Right lobe of liver (tissue), 6 donors: ENCODE measurements around the gene NBEA. TPM values are rescaled to one million over a fixed set of nuclear protein-coding genes. Genes with fewer than 3 reads are reported as not detected.

Experiments used
- ATAC-seq, 4 donors: fragments of 200-7000 bp; cut with Tn5 transposase; one replicate each; pipeline ENCODE4 v1.9.1; 2020; ENCODE audit warnings: mild to moderate bottlenecking in 4 of 4, moderate library complexity in 4 of 4
- DNase-seq, 3 donors: peaks; one replicate each; pipeline ENCODE4 v3.0.0-alpha.2; 2020
- H3K27ac ChIP-seq, 3 donors: fragments of 200-600 bp; one replicate each; pipeline ENCODE4 v1.8.0; 2022
- H3K27me3 ChIP-seq, 2 donors: fragments of 200-600 bp; one replicate each; pipeline ENCODE4 v1.8.0; 2022
- H3K36me3 ChIP-seq, 4 donors: fragments of 200-600 bp; sonication (generic) in 1 of 4; one replicate each; pipeline versions ENCODE4 v1.5.1 to v1.8.0; 2017 to 2022; ENCODE audit warnings: control low read depth in 1 of 4
- H3K4me1 ChIP-seq, 4 donors: fragments of 200-600 bp; sonication (generic) in 1 of 4; one replicate each; pipeline versions ENCODE4 v1.5.1 to v1.8.0; 2017 to 2022; ENCODE audit warnings: control low read depth in 1 of 4
- H3K4me3 ChIP-seq, 3 donors: fragments of 200-600 bp; one replicate each; pipeline ENCODE4 v1.8.0; 2022
- H3K9me3 ChIP-seq, 4 donors: fragments of 200-600 bp; sonication (generic) in 1 of 4; one replicate each; pipeline versions ENCODE4 v1.5.1 to v1.8.0; 2017 to 2022; ENCODE audit warnings: control low read depth in 1 of 4
- POLR2A ChIP-seq: fragments of 450-650 bp; IDR thresholded peaks from one replicate; pipeline ENCODE4 v1.6.1; 2017; ENCODE audit warnings: antibody characterized with exemption, mild to moderate bottlenecking
- WGBS: methylation state at CpG from one replicate; pipeline ENCODE4 v1.1.6; 2018; ENCODE audit warnings: low coverage, low lambda C conversion rate; ENCODE audit not compliant: insufficient coverage; ENCODE audit errors: missing lambda C conversion rate; 5-methylcytosine and 5-hydroxymethylcytosine counted together
- intact Hi-C, 2 donors: fragments of 100-400 bp; cut with DNase I; formaldehyde crosslinking; loops; one replicate each; pipeline versions ENCODE4 v1.11.2 to v1.14.1; 2022
- long read RNA-seq: library from polyadenylated mRNA; unstranded; transcript quantifications from one replicate; pipeline ENCODE4 v2.0.0, GENCODE V29; 2019
- total RNA-seq, 6 experiments: library from RNA; depleted of rRNA in 2 of 6; stranded (reverse); fragments of >200 nt in 2 of 6; fragmentation: NEBNext Ultra II Directional in 3 of 6; extraction: Animal tissue kit (Norgen Biotek cat#: 25700) in 3 of 6; gene quantifications; one replicate each; pipeline versions ENCODE4 v1.1.0 to v1.2.4, GENCODE V29; 2016 to 2023
- TF ChIP-seq, protein P1 (sequence below), 4 donors: fragments of 200-600 bp in 3 of 4; fragments of 450-650 bp in 1 of 4; IDR thresholded peaks; one replicate each; pipeline versions ENCODE4 v1.5.1 to v1.8.0; 2016 to 2022; ENCODE audit warnings: antibody characterized with exemption in 4 of 4, mild to moderate bottlenecking in 2 of 4
- donor health status: DM: no; HTN: yes; CAD: no.
- donor health status: DM: no; HTN: no; CAD: no.
- donor health status: DM: no; HTN: no; CAD: no.
- donor health status: DM: no; HTN: yes; CAD: no.
- donor health status: DM: no; HTN: yes; CAD: no.

NBEA gene, protein sequence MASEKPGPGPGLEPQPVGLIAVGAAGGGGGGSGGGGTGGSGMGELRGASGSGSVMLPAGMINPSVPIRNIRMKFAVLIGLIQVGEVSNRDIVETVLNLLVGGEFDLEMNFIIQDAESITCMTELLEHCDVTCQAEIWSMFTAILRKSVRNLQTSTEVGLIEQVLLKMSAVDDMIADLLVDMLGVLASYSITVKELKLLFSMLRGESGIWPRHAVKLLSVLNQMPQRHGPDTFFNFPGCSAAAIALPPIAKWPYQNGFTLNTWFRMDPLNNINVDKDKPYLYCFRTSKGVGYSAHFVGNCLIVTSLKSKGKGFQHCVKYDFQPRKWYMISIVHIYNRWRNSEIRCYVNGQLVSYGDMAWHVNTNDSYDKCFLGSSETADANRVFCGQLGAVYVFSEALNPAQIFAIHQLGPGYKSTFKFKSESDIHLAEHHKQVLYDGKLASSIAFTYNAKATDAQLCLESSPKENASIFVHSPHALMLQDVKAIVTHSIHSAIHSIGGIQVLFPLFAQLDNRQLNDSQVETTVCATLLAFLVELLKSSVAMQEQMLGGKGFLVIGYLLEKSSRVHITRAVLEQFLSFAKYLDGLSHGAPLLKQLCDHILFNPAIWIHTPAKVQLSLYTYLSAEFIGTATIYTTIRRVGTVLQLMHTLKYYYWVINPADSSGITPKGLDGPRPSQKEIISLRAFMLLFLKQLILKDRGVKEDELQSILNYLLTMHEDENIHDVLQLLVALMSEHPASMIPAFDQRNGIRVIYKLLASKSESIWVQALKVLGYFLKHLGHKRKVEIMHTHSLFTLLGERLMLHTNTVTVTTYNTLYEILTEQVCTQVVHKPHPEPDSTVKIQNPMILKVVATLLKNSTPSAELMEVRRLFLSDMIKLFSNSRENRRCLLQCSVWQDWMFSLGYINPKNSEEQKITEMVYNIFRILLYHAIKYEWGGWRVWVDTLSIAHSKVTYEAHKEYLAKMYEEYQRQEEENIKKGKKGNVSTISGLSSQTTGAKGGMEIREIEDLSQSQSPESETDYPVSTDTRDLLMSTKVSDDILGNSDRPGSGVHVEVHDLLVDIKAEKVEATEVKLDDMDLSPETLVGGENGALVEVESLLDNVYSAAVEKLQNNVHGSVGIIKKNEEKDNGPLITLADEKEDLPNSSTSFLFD (N-terminal part only)
- total RNA-seq, result 1 to 10 TPM in 2 of 6 experiments, under 1 TPM in 4; 0.62 to 1.7 (median 0.75) TPM
- long read RNA-seq, partial matches to known transcripts, result 0 of 1 reads
- long read RNA-seq, other reads (novel, unspliced or antisense), result 1 of 1 reads

DNA sequence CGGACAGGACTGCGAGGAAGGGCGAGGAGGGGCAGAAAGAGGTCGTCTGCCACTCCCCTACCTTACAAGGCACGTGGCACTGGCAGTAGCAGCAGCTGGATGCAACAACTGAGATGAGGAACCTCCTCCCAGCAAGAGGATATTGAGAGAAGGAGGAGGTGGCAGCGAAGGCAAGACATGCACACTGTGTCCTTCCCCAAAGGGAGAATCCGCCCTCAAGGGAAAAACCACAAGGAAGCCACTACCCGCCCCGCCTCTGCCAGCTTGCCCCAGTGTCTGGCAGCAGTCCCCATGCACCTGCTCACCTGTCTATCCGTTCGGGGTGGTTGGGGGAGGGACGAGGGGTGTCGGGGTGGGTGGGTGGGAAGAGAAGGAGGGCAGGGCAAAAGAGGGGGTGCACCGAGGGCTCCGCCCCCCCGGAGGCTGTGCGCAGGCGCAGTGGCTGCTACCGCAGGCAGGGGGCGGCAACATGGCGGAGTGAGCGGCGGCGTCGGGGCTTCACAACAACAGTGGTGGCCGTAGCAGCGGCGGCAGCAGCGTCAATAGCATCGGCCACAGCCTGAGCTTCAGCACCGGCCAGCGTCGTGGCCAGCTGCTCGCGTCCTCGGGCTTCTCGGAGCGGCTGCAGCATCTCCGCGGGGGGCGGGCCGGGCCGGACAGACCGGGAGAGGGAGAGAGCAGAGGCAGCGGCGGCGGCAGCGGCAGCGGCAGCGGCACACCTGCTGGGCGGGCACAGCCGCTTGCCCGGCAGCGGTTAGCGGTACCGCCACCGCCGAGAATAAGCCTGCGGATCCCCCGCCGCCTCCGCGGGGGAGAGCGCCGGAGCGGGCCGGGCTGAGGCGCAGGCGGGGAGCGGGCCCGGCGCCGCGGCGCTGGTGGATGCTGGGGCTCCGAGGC is at the start of gene NBEA:
Gene NBEA (plus strand): TSS at position 436 of the 897 bp plus-strand sequence. CDS start 551 bp downstream, outside the sequence.
- no peak for TF ChIP-seq POLR2A
- TF ChIP-seq, protein P1, sequence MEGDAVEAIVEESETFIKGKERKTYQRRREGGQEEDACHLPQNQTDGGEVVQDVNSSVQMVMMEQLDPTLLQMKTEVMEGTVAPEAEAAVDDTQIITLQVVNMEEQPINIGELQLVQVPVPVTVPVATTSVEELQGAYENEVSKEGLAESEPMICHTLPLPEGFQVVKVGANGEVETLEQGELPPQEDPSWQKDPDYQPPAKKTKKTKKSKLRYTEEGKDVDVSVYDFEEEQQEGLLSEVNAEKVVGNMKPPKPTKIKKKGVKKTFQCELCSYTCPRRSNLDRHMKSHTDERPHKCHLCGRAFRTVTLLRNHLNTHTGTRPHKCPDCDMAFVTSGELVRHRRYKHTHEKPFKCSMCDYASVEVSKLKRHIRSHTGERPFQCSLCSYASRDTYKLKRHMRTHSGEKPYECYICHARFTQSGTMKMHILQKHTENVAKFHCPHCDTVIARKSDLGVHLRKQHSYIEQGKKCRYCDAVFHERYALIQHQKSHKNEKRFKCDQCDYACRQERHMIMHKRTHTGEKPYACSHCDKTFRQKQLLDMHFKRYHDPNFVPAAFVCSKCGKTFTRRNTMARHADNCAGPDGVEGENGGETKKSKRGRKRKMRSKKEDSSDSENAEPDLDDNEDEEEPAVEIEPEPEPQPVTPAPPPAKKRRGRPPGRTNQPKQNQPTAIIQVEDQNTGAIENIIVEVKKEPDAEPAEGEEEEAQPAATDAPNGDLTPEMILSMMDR (IDR thresholded peaks at IDR 0.05), result peak in 3 of 4 donors; percentile 23 to 25 (median 23)
- peak; percentile 86 to 94 (median 88) for ATAC-seq
- H3K9me3 ChIP-seq, result no peaks in the 10 kb centered on the region
- H3K4me1 ChIP-seq, result no peaks in the 10 kb centered on the region
- peak within 1 kb of the TSS; percentile 20 to 42 (median 36) for H3K27ac ChIP-seq
- peak; percentile 56 to 86 (median 78) for DNase-seq
- no peaks in the 10 kb centered on the region for H3K36me3 ChIP-seq
- intact Hi-C loops, result no loop called here
- no peaks in the 10 kb centered on the region for H3K27me3 ChIP-seq
- H3K4me3 ChIP-seq, result peak within 1 kb of the TSS; percentile 69 to 75 (median 69)
- WGBS, result 4% methylated on average over 17 of the region's 76 CpGs

DNA sequence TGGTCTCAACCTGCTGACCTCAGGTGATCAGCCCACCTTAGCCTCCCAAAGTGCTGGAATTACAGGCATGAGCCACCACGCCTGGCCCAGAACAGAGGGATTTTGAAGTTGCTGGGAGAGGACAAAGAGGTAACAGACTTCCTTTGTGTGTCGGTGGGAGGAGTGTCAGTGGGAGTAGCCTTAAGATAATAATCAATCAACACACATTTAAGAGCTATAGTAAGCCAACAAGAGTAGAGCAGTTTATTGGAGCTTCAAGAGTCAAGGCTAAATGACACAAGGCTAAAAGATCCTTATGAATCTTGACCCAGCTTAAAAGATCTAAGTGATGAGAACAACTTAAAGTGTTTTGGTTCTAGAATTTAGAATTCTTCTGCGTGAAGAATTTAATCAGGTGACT is 47.3 kb upstream of the NBEA start:
- ATAC-seq, result no peak
- intact Hi-C loops, result no loop called here
- WGBS, result 54% methylated on average over 3 of the region's 3 CpGs

DNA sequence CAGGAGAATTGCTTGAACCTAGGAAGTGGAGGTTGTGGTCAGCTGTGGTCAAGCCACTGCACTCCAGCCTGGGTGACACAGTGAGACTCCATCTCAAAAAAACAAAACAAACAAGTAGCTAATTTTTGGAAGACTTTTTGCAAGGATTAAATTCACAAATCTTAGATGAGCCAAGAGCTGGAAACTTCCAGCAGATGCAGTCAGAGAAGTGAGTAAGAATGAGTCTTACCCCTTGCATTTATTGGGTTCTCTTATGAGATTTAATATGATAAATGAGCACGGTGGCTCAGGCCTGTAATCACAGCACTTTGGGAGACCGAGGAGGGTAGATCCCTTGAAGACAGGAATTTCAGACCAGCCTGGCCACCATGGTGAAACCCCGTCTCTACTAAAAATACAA is 44.9 kb upstream of the NBEA start:
- Histone ChIP-seq H3K27me3 (no peaks in the 10 kb centered on the region), H3K4me3 (no peak overlapping the region), H3K9me3 (no peaks in the 10 kb centered on the region), H3K27ac (no peak overlapping the region), H3K4me1 (no peaks in the 10 kb centered on the region), H3K36me3 (no peaks in the 10 kb centered on the region)
- intact Hi-C loops, result no loop called here
- TF ChIP-seq POLR2A, result no peak
- TF ChIP-seq, protein P1 (IDR thresholded peaks at IDR 0.05), result no peak
- DNase-seq, result no peak
- WGBS, result 62% methylated on average over 3 of the region's 3 CpGs
- no peak for ATAC-seq

More for the DNA sequence above, 47.3 kb upstream of the NBEA start:
- Histone ChIP-seq H3K27ac (no peak overlapping the region), H3K4me3 (no peak overlapping the region), H3K9me3 (no peaks in the 10 kb centered on the region), H3K36me3 (no peaks in the 10 kb centered on the region), H3K4me1 (no peaks in the 10 kb centered on the region), H3K27me3 (no peaks in the 10 kb centered on the region)
- no peak for DNase-seq
- no peak for TF ChIP-seq POLR2A
- TF ChIP-seq, protein P1 (IDR thresholded peaks at IDR 0.05), result no peak
